GF-D8 (cell line): ENCODE results near the gene SARM1.

Experiments used
- DNase-seq: peaks from one replicate; lab custom pipeline; 2025; lab: John Stamatoyannopoulos, UW

Gene SARM1

GRCh38 chr17:28341516-28341915 is 30.0 kb upstream of the SARM1 start:
- DNase-seq: no peak

- DNase-seq: no peak
These were observed 29.2 kb upstream of the SARM1 start for GRCh38 chr17:28342313-28342712.

GRCh38 chr17:28343491-28343932 is 28.0 kb upstream of the SARM1 start:
- DNase-seq: no peak

- DNase-seq: no peak
These were observed 27.5 kb upstream of the SARM1 start for GRCh38 chr17:28344011-28344410.

GRCh38 chr17:28344435-28344901 is 27.0 kb upstream of the SARM1 start:
- no peak for DNase-seq

- DNase-seq: no peak
These were observed 25.9 kb upstream of the SARM1 start for GRCh38 chr17:28345419-28346198.

- no peak for DNase-seq
These were observed 25.3 kb upstream of the SARM1 start for GRCh38 chr17:28346199-28346580.

- no peak for DNase-seq
These were observed 24.7 kb upstream of the SARM1 start for GRCh38 chr17:28346746-28347246.

- DNase-seq: no peak
These were observed 24.1 kb upstream of the SARM1 start for GRCh38 chr17:28347261-28347891.

- no peak for DNase-seq
These were observed 22.5 kb upstream of the SARM1 start for GRCh38 chr17:28348979-28349378.

- no peak for DNase-seq
These were observed 21.2 kb upstream of the SARM1 start for GRCh38 chr17:28350271-28350670.

GRCh38 chr17:28357061-28357900 is 14.2 kb upstream of the SARM1 start, which contains the start of gene POLDIP2:
Gene POLDIP2 (minus strand): TSS chr17:28357527. CDS start chr17:28357448, 79 bp downstream.
- DNase-seq: peak; percentile 53

GRCh38 chr17:28357901-28358197 is 13.6 kb upstream of the SARM1 start:
- DNase-seq: no peak

GRCh38 chr17:28363186-28363585 is 8.3 kb upstream of the SARM1 start:
- no peak for DNase-seq

GRCh38 chr17:28363776-28364650 is 7.5 kb upstream of the SARM1 start:
- no peak for DNase-seq

GRCh38 chr17:28364665-28365363 is 6.7 kb upstream of the SARM1 start, which contains the start of gene SEBOX:
Gene SEBOX (minus strand): TSS chr17:28365199. CDS start chr17:28365151, 48 bp downstream.
- DNase-seq: no peak

GRCh38 chr17:28365487-28365886 is 6.0 kb upstream of the SARM1 start:
- DNase-seq: no peak

GRCh38 chr17:28366605-28367004 is 4.9 kb upstream of the SARM1 start:
- no peak for DNase-seq

GRCh38 chr17:28367641-28368305 is 3.7 kb upstream of the SARM1 start:
- DNase-seq: no peak

GRCh38 chr17:28368306-28368831 is 3.1 kb upstream of the SARM1 start:
- no peak for DNase-seq
